Esophagus muscularis mucosa (tissue), 3 donors: Measurements from ENCODE around the gene GRPR.

Experiments used
- CTCF ChIP-seq, 3 experiments: fragments of 200-600 bp in 2 of 3; fragments of 450-650 bp in 1 of 3; sonication (generic) in 2 of 3; IDR thresholded peaks; one replicate each; pipeline ENCODE4 v1.5.1; 2017 to 2019; ENCODE audit warnings: antibody characterized with exemption in 3 of 3, mild to moderate bottlenecking in 2 of 3, moderate library complexity in 1 of 3
- POLR2A ChIP-seq: fragments of 450-650 bp; IDR thresholded peaks from one replicate; pipeline ENCODE4 v1.6.1; 2017; ENCODE audit warnings: antibody characterized with exemption, moderate library complexity, mild to moderate bottlenecking, low read depth

DNA sequence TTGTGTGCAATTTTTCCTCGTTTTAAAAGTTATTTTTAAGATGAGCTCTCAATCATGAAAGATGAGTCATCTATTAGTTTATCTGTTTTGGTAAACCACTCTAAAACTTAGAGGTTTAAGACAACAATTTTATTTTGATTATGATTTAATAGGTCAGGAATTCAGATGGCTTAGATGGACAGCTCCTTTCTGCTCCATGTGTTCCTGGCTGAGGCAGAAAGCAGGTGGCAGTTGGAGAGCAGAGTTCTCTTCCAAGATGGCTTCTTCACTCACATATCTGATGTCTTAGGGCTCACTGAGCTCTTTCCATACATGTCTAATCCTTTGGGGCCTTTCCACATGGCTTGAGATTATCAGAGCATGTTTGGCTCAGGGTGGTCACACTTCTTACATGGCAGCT is 48.3 kb upstream of the GRPR start:
- TF ChIP-seq CTCF (IDR thresholded peaks at IDR 0.05) (no peak), POLR2A (no peak)
